Naive thymus-derived CD4-positive, alpha-beta T cell (primary cell): ENCODE measurements around the gene NOTCH3. TPM values are rescaled to one million over a fixed set of nuclear protein-coding genes. Genes with fewer than 3 reads are reported as not detected.

ENCODE experiments used
- ATAC-seq: fragments of 150-1000 bp; cut with Tn5 transposase; 2 replicates; pipeline ENCODE4 v1.10.0; 2021; ENCODE audit warnings: mild to moderate bottlenecking, moderate library complexity
- CTCF ChIA-PET: fragments of 350-600 bp; sonication (Branson Sonifier 250); formaldehyde crosslinking; loops from one replicate; lab custom pipeline; 2021; ENCODE audit warnings: antibody characterized with exemption; lab: Charles Lee
- POLR2A ChIA-PET: fragments of 350-600 bp; sonication (Branson Sonifier 250); formaldehyde crosslinking; loops from one replicate; lab custom pipeline; 2021; ENCODE audit warnings: antibody characterized with exemption, inconsistent platforms; lab: Charles Lee
- DNase-seq, 9 donors: peaks; one replicate each; pipeline versions ENCODE4 v3.0.0 to v3.0.0-alpha.2; 2020 to 2022; ENCODE audit warnings: mixed read lengths in 1 of 9
- H3K27ac ChIP-seq: one replicate; pipeline ENCODE4 v1.7.0; 2013; ENCODE audit warnings: mild to moderate bottlenecking, low read depth, low read length, moderate library complexity
- H3K27me3 ChIP-seq, 2 donors: one replicate each; pipeline ENCODE4 v1.7.0; 2013; ENCODE audit warnings: low read length in 2 of 2, mild to moderate bottlenecking in 2 of 2, moderate library complexity in 2 of 2; ENCODE audit not compliant: control insufficient read depth in 2 of 2, insufficient read depth in 2 of 2
- H3K36me3 ChIP-seq, 3 experiments: 1 replicate in 2 of 3; 2 replicates in 1 of 3; pipeline ENCODE4 v1.7.0; 2013; ENCODE audit warnings: low read length in 3 of 3, mild to moderate bottlenecking in 3 of 3, moderate library complexity in 1 of 3; ENCODE audit not compliant: insufficient read depth in 3 of 3, control insufficient read depth in 2 of 3
- H3K4me1 ChIP-seq, 2 donors: one replicate each; pipeline ENCODE4 v1.7.0; 2013; ENCODE audit warnings: low read length in 2 of 2, mild to moderate bottlenecking in 2 of 2, moderate library complexity in 1 of 2; ENCODE audit not compliant: control insufficient read depth in 2 of 2, insufficient read depth in 2 of 2
- H3K4me3 ChIP-seq: 2 replicates; pipeline ENCODE4 v1.7.0; 2013; ENCODE audit warnings: mild to moderate bottlenecking, low read length
- H3K9me3 ChIP-seq, 3 experiments: 1 replicate in 2 of 3; 2 replicates in 1 of 3; pipeline ENCODE4 v1.7.0; 2013; ENCODE audit warnings: low read length in 3 of 3; ENCODE audit not compliant: control insufficient read depth in 2 of 3
- H3K27ac Mint-ChIP-seq, 9 donors: one replicate each; pipeline ENCODE4 v1.8.0; 2020 to 2022; ENCODE audit warnings: mixed read lengths in 9 of 9, mild to moderate bottlenecking in 8 of 9, moderate library complexity in 5 of 9, inconsistent platforms in 2 of 9
- H3K27me3 Mint-ChIP-seq, 5 donors: one replicate each; pipeline ENCODE4 v1.8.0; 2021 to 2022; ENCODE audit warnings: mixed read lengths in 5 of 5, mild to moderate bottlenecking in 1 of 5
- H3K36me3 Mint-ChIP-seq, 5 donors: one replicate each; pipeline ENCODE4 v1.8.0; 2020 to 2022; ENCODE audit warnings: mixed read lengths in 5 of 5, mild to moderate bottlenecking in 3 of 5, inconsistent platforms in 1 of 5
- H3K4me1 Mint-ChIP-seq, 7 donors: one replicate each; pipeline ENCODE4 v1.8.0; 2020 to 2022; ENCODE audit warnings: mixed read lengths in 7 of 7, mild to moderate bottlenecking in 3 of 7, inconsistent platforms in 1 of 7
- H3K4me3 Mint-ChIP-seq, 10 donors: one replicate each; pipeline ENCODE4 v1.8.0; 2020 to 2022; ENCODE audit warnings: mild to moderate bottlenecking in 10 of 10, mixed read lengths in 10 of 10, moderate library complexity in 6 of 10, inconsistent platforms in 2 of 10
- H3K9me3 Mint-ChIP-seq, 11 donors: one replicate each; pipeline ENCODE4 v1.8.0; 2020 to 2022; ENCODE audit warnings: mixed read lengths in 11 of 11, mild to moderate bottlenecking in 4 of 11, inconsistent platforms in 1 of 11, moderate library complexity in 1 of 11
- intact Hi-C, 2 donors: fragments of 100-400 bp; cut with micrococcal nuclease; formaldehyde crosslinking; loops; one replicate each; pipeline ENCODE4 v1.15.1; 2023
- polyA plus RNA-seq, 2 donors: library from polyadenylated mRNA; unstranded; fragments of 300-500 nt; fragmentation: Illumina TruSeq; gene quantifications; one replicate each; pipeline ENCODE4 v1.2.3, GENCODE V29; 2021
- total RNA-seq, 6 experiments: library from RNA in 5 of 6; stranded (reverse) in 5 of 6; gene quantifications; 1 replicate in 5 of 6; 2 replicates in 1 of 6; pipeline ENCODE4 v1.2.3 and lab custom pipeline; 2021 to 2026

The NOTCH3 gene
- total and polyA plus RNA-seq, 7 experiments from 2014 or later, result 0.19 to 0.80 (median 0.30) TPM; not detected in 3

DNA sequence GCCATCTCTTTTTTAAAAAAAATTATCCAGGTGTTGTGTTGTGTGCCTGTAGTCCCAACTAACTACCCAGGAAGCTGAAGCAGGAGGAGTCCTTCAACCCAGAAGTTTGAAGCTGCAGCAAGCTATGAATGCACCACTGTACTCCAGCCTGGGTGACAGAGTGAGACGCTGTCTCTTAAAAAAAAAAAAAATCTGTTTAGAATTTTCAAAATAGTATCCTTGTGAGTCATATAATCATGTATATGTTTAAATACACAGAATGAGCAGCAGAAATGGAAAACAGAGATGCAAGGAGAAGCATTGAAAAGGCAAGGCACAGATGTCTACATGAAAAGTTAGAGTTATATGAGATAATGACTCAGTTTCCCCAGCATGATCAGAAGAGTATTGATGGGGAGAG is 62.4 kb downstream of the NOTCH3 start:
- Mint-ChIP-seq H3K4me1 (peaks cover 0 to 15% (median 0%) of the 10 kb centered on the region in 7 donors), H3K27ac (no peak overlapping the region), H3K27me3 (peaks cover 0 to 3% (median 0%) of the 10 kb centered on the region in 5 donors), H3K4me3 (no peak overlapping the region), H3K9me3 (peaks cover 0 to 19% (median 8%) of the 10 kb centered on the region in 11 donors), H3K36me3 (peaks cover 0 to 4% (median 3%) of the 10 kb centered on the region in 5 donors)
- H3K36me3 ChIP-seq, result no peaks in the 10 kb centered on the region
- peaks cover 0 to 9% (median 0%) of the 10 kb centered on the region in 3 experiments for H3K9me3 ChIP-seq
- CTCF ChIA-PET, result no interaction called here
- H3K27me3 ChIP-seq, result no peaks in the 10 kb centered on the region
- intact Hi-C loops, result no loop called here
- H3K4me1 ChIP-seq, result no peaks in the 10 kb centered on the region
- POLR2A ChIA-PET, result interaction anchor here (0.6 kb wide), 1 partner anchor 928 kb away, joined by 3 read pairs; no protein-coding TSS in a partner anchor
- H3K27ac ChIP-seq, result no peak overlapping the region
- no peak for DNase-seq
- H3K4me3 ChIP-seq, result no peak overlapping the region
- no peak for ATAC-seq

DNA sequence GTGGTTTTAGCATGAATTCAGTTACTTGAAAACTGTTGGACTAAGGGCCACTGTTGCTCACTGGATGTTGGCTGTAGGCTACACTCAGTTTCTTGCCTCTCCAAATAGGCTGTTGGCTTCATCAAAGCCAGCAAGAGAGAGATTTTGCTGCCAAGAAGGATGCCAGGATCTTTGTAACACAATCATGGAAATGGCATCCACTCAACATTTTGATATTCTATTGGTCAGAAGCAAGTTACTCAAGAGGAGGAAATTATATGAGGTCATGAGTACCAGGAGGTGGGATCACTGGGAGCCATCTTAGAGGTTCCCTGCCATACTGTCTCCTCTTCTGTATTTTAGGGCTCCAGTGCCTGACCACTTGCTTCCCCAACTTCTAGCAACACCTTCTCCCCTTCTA is 63.0 kb downstream of the NOTCH3 start:
- H3K27ac Mint-ChIP-seq, result no peak overlapping the region
- no peak for ATAC-seq
- Histone ChIP-seq H3K27ac (no peak overlapping the region), H3K36me3 (no peaks in the 10 kb centered on the region), H3K27me3 (no peaks in the 10 kb centered on the region), H3K4me3 (no peak overlapping the region), H3K9me3 (peaks cover 0 to 9% (median 0%) of the 10 kb centered on the region in 3 experiments), H3K4me1 (no peaks in the 10 kb centered on the region)
- H3K36me3 Mint-ChIP-seq, result peaks cover 0 to 4% (median 3%) of the 10 kb centered on the region in 5 donors
- ChIA-PET CTCF (interaction anchor here (1.1 kb wide), 1 partner anchor 36 kb away, joined by 3 read pairs; no protein-coding TSS in a partner anchor), POLR2A (no interaction called here)
- peaks cover 0 to 3% (median 0%) of the 10 kb centered on the region in 5 donors for H3K27me3 Mint-ChIP-seq
- peaks cover 0 to 15% (median 0%) of the 10 kb centered on the region in 7 donors for H3K4me1 Mint-ChIP-seq
- H3K4me3 Mint-ChIP-seq, result no peak overlapping the region
- H3K9me3 Mint-ChIP-seq, result peaks cover 0 to 19% (median 8%) of the 10 kb centered on the region in 11 donors
- no peak for DNase-seq
- intact Hi-C loops, result no loop called here

DNA sequence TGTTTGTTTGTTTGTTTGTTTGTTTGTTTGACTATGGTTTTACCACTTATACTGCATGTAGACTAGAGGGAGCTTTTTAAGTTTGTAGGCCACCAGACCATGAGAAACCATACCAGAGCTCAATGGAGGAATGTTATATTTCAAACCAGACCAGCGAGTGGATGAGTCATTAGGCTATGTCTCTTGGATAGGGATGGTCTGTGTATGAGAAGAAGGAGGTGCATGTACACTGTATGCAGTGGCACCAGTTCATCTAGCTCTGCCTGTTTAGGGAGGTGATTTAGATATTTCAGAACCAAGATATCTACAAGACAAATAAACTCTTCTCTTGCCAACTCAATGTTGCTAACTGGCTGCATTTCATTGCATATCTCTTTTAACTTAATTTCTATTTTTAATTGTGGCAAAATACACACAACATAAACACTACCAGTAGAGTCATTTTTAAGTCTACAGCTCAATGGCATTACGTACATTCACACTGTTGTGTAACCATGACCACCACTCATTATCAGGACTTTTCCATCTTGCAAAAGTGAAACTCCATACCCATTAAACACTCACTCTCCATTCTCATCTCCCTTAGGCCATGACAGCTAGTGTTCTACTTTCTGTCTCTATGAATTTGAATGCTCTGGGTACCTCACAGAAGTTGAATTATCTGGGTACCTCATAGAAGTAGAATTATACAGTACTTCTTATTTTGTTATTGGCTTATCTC is 64.4 kb downstream of the NOTCH3 start:
- Histone ChIP-seq H3K4me3 (no peak overlapping the region), H3K27me3 (no peaks in the 10 kb centered on the region), H3K9me3 (peaks cover 0 to 9% (median 0%) of the 10 kb centered on the region in 3 experiments), H3K27ac (no peak overlapping the region), H3K36me3 (no peaks in the 10 kb centered on the region), H3K4me1 (no peaks in the 10 kb centered on the region)
- Mint-ChIP-seq H3K27me3 (peaks cover 0 to 3% (median 0%) of the 10 kb centered on the region in 5 donors), H3K9me3 (peaks cover 0 to 19% (median 8%) of the 10 kb centered on the region in 11 donors), H3K4me3 (no peak overlapping the region), H3K4me1 (peaks cover 0 to 13% (median 0%) of the 10 kb centered on the region in 7 donors), H3K27ac (no peak overlapping the region), H3K36me3 (peaks cover 0 to 4% (median 3%) of the 10 kb centered on the region in 5 donors)
- ATAC-seq (no peak), DNase-seq (no peak)
- ChIA-PET POLR2A (interaction anchor here (1.5 kb wide), 1 partner anchor 10 kb away, joined by 3 read pairs; no protein-coding TSS in a partner anchor), CTCF (interaction anchor here (0.8 to 1.1 kb wide), 2 partner anchors 14 to 28 kb away, joined by 3 read pairs; no protein-coding TSS in a partner anchor)
- intact Hi-C loops, result no loop called here

GRCh38 chr19:15129856-15130585 is 70.8 kb downstream of the NOTCH3 start:
- ChIA-PET CTCF (interaction anchor here (0.6 kb wide), 1 partner anchor 35 kb away, joined by 3 read pairs; no protein-coding TSS in a partner anchor), POLR2A (no interaction called here)
- H3K36me3 Mint-ChIP-seq, result no peaks in the 10 kb centered on the region
- H3K9me3 Mint-ChIP-seq, result peaks cover 0 to 7% (median 0%) of the 10 kb centered on the region in 11 donors
- Histone ChIP-seq H3K36me3 (peaks cover 0 to 4% (median 0%) of the 10 kb centered on the region in 3 experiments), H3K9me3 (no peaks in the 10 kb centered on the region), H3K27me3 (no peaks in the 10 kb centered on the region), H3K4me3 (no peak overlapping the region), H3K27ac (peak overlapping the region; percentile 65), H3K4me1 (peaks cover 0 to 20% of the 10 kb centered on the region in 2 donors)
- H3K27me3 Mint-ChIP-seq, result peaks cover 0 to 2% (median 0%) of the 10 kb centered on the region in 5 donors
- DNase-seq, result peak in 8 of 9 donors; percentile 39 to 71 (median 54)
- peaks cover 15 to 47% (median 35%) of the 10 kb centered on the region in 7 donors for H3K4me1 Mint-ChIP-seq
- H3K4me3 Mint-ChIP-seq, result peak overlapping the region; percentile 44 to 82 (median 74)
- intact Hi-C loops, result loop anchor here in 1 of 2 donors (5.0 kb wide), 1 partner anchor 1948 kb away; no protein-coding TSS in a partner anchor
- peak overlapping the region; percentile 41 to 93 (median 86) for H3K27ac Mint-ChIP-seq
- no peak for ATAC-seq

DNA sequence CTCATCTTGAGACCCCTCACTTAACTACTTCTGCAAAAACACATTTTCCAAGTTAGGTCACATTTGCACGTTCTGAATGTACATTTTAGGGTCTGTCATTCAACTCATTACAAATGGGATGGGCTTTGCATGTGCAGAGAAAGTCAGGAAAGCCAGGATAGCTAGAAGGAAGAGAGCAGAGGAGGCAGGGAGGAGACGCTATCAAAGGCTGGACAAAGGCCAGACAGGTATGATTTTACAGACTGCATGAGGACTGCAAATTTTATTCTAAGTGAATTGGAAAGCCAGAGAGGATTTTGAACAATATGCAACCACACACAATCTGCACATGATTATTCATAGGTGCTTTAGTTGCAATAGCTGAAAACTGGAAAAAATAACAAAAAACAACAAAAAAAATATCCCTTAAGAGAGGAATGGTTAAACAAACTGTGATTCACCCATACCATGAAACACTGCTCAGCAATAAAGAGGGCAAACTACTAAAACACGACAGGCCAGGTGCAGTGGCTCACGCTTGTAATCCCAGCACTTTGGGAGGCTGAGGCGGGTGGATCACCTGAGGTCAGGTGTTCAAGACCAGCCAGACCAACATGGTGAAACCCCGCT is 72.5 kb downstream of the NOTCH3 start:
- ATAC-seq, result no peak
- Histone ChIP-seq H3K4me1 (peaks cover 0 to 29% of the 10 kb centered on the region in 2 donors), H3K4me3 (no peak overlapping the region), H3K9me3 (no peaks in the 10 kb centered on the region), H3K27ac (no peak overlapping the region), H3K27me3 (no peaks in the 10 kb centered on the region), H3K36me3 (peaks cover 0 to 7% (median 0%) of the 10 kb centered on the region in 3 experiments)
- Mint-ChIP-seq H3K27ac (peak overlapping the region in 2 of 9 donors; percentile 54 to 57), H3K27me3 (peaks cover 0 to 2% (median 0%) of the 10 kb centered on the region in 5 donors), H3K4me3 (peak overlapping the region in 4 of 10 donors; percentile 28 to 82 (median 52)), H3K36me3 (peaks cover 0 to 1% (median 0%) of the 10 kb centered on the region in 5 donors), H3K9me3 (peaks cover 0 to 7% (median 0%) of the 10 kb centered on the region in 11 donors), H3K4me1 (peaks cover 24 to 61% (median 46%) of the 10 kb centered on the region in 7 donors)
- intact Hi-C loops, result loop anchor here in 1 of 2 donors (5.0 kb wide), 1 partner anchor 1946 kb away; no protein-coding TSS in a partner anchor
- DNase-seq, result no peak
- ChIA-PET POLR2A (interaction anchor here (0.6 kb wide), 1 partner anchor 547 kb away, joined by 4 read pairs; no protein-coding TSS in a partner anchor), CTCF (no interaction called here)
